Choroid plexus epithelial cell (primary cell): ENCODE results near the gene PREB.

Experiments
- DNase-seq: peaks from one replicate; pipeline ENCODE4 v3.0.0-alpha.2; 2010; ENCODE audit warnings: low read depth
- H3K4me3 ChIP-seq: 2 replicates; pipeline ENCODE4 v1.5.1; 2011; ENCODE audit warnings: low read depth, mild to moderate bottlenecking, control low read depth, low read length, moderate library complexity
- CTCF ChIP-seq: conservative IDR thresholded peaks from 2 replicates; pipeline ENCODE4 v1.5.1; 2011; ENCODE audit warnings: low read depth, mild to moderate bottlenecking, control low read depth, inconsistent platforms, low read length, moderate library complexity

Gene PREB

GRCh38 chr2:27150639-27151230, 16.3 kb upstream of the PREB start:
- no peak for TF ChIP-seq CTCF
- no peak for DNase-seq
- H3K4me3 ChIP-seq = no peak overlapping the region

- no peak for DNase-seq
- TF ChIP-seq CTCF = no peak
Observed at GRCh38 chr2:27149570-27150405, 15.4 kb upstream of the PREB start.

GRCh38 chr2:27148801-27149439, 14.5 kb upstream of the PREB start, which contains the start of gene TCF23:
TCF23 (plus strand) TSS chr2:27149004; CDS start chr2:27149134, 130 bp downstream.
- DNase-seq = no peak
- no peak within 1 kb of the TSS for H3K4me3 ChIP-seq
- TF ChIP-seq CTCF = no peak

More at GRCh38 chr2:27149570-27150405, 15.4 kb upstream of the PREB start:
- H3K4me3 ChIP-seq = no peak overlapping the region

GRCh38 chr2:27147935-27148334, 13.5 kb upstream of the PREB start:
- no peak for TF ChIP-seq CTCF

GRCh38 chr2:27145682-27146081, 11.2 kb upstream of the PREB start:
- TF ChIP-seq CTCF = no peak
- H3K4me3 ChIP-seq = no peak overlapping the region
- DNase-seq = no peak

More at GRCh38 chr2:27147935-27148334, 13.5 kb upstream of the PREB start:
- DNase-seq = no peak
- no peak overlapping the region for H3K4me3 ChIP-seq

GRCh38 chr2:27143285-27143684, 8.8 kb upstream of the PREB start:
- TF ChIP-seq CTCF = no peak
- no peak for DNase-seq
- H3K4me3 ChIP-seq = no peak overlapping the region
